GM21576 (cell line): ENCODE results near the gene CLIC5.

Experiments used
- ATAC-seq: cut with Tn5 transposase; IDR thresholded peaks from one replicate; pipeline ENCODE4 v1.9.1; 2021; ENCODE audit warnings: mild to moderate bottlenecking, moderate library complexity; ENCODE audit not compliant: unreplicated experiment

Gene CLIC5

GRCh38 chr6:45966797-45967196, 48.9 kb downstream of the CLIC5 start:
- ATAC-seq, result no peak

GRCh38 chr6:45966340-45966739, 49.3 kb downstream of the CLIC5 start:
- no peak for ATAC-seq

DNA sequence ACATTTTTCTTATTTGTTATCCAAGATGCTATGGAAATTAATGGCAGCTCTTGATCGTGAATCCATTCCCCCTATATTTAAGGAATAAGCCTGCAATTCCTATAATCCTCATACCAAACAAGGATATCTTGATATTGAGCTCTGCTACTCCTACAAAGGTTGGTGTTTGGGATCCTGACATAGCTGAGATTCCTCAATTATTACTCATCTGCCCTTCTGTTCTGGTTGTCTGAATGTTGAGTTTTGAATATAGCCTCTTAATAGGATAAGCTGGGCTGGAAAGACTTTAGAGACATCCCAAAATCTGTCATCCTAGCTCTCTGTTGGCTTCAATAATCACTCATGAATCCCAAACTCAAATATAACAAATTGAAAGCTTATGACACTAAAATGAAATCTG, 49.9 kb downstream of the CLIC5 start:
- ATAC-seq, result no peak

DNA sequence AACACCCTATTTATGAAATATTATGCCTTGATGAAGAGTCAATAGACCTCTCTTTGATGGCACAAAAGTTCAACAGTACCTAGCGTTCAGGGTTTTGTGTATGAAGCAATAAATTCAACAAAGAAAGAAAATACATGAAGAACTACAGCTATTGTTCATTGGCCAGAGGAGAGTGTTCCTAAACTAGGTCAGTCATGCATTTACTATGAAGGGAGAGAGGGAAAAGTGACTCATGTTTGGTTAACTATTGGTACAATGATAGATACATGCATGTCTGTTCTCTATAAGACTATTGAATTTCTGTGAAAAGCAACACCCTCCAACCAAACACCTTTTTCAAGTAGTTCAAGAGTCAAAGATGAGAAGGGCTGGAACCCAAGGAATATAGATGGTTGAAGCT, 50.7 kb downstream of the CLIC5 start:
- ATAC-seq, result no peak

DNA sequence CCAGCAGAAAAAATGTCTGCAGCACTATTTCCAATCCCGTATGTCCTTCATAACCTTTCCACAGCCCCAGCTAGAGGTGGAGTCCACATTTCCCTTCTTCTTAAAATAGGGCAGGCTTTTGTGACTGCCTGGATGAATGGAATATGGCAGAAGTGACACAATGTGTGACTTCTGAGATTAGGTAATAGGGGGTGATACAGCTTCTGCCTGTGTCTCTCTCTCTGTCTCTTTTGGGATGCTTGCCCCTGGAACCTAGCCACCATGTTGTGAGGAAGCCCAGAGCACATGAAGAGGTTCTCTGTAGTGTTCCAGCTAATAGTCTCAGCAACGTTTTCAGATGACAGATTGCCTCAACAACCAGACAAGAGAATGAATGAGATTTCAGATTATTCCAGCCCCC, 51.4 kb downstream of the CLIC5 start:
- ATAC-seq, result no peak

DNA sequence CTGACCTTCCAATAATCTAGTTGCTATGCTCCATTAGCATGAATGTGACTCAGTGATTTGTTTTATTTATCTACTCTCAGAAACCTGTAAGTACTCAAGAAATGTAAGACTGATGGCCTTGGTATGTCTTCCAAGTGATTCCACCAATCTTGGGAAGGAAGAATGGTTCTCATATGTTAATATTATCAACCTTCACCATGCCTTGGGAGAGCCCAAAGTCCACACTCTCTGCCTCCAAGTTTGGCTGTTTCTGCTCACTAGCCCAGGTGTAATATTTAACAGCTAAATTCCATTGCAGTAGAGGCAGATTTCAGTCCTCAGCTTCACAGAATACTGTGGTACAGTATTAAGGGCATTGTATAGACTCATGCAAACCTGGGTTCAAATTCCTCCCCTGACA, 51.8 kb downstream of the CLIC5 start:
- ATAC-seq, result no peak

DNA sequence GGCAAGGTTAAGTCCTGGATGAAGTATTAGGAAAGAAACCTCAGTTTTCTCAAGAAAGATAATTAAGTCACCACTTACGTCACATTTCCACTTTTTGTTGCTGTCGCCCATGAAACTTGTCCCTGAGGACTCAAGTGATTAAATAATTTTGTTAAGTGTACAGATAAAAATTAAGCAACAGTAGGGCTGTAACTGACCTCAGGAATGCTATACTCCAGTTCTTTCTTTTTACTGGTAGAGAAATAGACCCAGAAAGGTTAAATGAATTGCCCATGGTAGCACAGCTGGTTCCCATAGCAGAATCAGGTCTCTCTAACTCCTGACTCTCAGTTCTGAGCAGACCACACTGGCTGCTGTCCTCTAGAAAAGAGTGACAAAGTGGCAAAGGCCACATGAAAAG, 54.5 kb downstream of the CLIC5 start:
- ATAC-seq, result no peak

GRCh38 chr6:45959534-45960145, 56.0 kb downstream of the CLIC5 start:
- no peak for ATAC-seq

- ATAC-seq, result no peak
These were observed 59.0 kb downstream of the CLIC5 start for GRCh38 chr6:45956663-45957062.

DNA sequence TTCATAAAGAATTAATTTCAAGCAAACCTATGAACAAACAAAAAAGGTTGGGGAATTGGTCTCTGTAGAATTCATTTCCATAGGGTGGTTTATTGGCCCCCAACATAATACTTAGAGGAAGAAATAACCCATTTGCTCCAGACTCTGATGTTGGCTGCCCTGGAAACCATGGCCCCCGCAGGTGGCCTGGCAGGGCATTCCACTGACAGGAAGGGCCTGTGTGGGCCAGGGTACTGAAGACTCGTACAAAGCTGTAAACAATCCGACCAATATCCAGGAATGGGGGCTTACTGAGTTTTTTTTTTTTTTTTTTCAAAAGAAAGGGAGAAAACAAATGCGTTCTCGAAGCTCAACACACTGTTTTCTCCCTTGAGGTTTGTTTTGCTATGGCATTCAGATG, 59.5 kb downstream of the CLIC5 start:
- ATAC-seq, result no peak

DNA sequence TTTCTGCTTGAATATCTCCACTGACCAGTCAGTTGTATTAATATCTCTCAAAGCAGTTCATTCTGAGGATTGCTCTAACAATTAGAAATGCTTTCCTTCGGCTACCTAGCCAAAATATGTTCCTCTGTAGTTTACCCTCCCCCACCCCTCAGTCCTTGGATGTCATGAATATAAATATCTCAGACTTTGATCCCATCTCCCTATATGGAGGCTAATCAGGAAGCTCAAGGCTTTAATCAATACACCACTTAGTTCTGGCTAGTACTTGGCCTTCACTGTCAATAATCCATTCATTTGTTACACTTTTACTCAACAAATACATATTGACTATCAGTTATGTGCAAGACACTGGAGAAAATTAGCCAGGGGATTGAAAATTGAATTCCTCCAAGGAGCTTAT, 60.1 kb downstream of the CLIC5 start:
- no peak for ATAC-seq

GRCh38 chr6:45952546-45952945, 63.1 kb downstream of the CLIC5 start:
- no peak for ATAC-seq

DNA sequence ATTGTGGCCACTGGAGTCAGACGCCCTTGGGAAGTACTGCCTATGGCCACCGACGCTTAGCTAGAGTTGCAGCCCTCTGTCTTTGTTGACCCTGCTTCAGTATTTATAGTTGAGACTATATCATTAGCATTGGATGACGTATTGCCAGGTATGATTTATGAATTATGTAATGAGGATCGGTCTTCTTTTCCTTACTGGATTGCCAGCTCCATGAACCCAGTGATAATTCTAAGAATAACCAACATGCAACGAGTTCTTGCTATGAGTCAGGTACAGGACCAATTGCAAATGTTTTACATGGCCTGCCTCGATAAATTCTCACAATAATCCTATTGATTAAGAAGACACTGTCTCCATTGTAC, 63.5 kb downstream of the CLIC5 start:
- ATAC-seq, result no peak

DNA sequence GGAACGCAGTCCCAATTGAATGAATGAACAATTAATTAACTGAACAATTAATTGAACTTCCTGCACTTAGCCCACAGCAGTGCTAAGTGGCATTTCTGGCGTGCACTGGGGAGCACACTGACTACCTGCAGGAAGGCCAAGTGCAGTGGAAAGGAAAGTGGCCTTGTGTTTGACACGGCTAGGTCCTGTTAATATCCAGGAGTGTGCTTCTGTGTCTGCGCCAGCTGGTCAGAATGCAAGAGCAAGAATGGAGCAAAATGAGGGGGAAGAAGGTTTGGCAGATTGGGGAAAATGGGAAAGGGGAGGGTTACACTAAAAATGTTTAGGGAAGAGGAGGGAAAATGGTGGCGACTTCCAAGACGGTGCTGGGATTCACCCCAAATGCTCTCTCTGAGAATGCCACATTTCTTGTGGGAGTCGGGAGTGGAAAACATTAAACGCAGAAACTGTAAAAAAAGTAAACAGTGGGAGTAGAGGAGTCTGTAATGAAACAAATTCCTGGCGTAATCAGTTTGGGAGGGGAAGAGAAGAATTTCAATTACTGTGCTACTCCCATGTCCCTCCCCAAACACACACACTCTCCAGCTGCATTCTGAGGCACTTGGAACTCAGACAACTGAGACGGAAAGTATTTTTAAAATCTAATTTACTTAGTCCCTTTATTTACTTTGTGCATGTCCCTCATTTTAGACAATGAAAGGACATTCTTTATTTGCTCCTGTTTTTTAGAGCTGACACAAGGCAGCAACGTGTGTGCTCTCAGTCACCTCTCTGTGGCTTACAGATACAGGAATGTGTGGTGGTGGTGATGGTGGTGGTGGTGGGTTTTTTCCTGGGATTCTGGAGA, 64.1 kb downstream of the CLIC5 start:
- no peak for ATAC-seq

DNA sequence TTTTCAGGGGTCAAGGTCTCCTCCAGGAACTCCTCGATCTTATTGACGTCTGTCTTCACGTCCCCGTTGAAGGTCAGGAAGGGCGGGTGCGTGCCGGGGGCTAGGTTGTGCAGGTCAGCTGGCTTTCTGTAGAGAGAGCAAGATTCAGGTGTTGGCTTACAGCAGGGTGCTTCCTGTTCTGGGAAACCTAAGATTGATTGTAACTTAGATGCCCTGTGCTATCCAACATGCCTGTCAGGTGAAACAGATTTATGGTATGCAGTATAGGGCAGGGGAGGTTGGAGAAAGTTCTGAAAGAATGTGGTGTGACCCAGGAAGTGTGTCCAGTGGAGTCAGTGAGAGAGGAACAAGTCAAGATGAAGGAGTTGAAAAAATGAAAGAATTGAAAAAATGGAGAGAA, 66.4 kb downstream of the CLIC5 start:
- ATAC-seq, result no peak

- no peak for ATAC-seq
These were observed 67.9 kb downstream of the CLIC5 start for GRCh38 chr6:45947807-45948206.

DNA sequence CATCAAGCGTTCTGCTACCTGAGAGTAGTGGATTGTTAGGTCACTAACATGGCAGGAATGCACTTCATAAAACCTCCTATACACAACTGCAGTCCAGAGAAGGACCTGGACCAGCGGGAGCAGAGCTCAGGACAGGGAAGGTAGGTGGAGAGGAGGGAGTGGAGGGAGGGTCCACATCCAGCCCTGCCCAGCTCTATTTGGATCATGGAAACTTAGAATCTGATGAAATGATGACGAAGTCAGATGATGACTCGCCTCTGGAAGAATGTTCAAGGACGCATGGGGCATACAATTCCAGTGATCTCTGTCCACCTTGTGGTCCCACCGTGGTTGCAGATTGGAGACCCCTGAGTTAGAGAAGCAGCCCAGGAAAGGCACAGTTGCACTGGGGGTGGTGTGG, 68.8 kb downstream of the CLIC5 start:
- no peak for ATAC-seq

DNA sequence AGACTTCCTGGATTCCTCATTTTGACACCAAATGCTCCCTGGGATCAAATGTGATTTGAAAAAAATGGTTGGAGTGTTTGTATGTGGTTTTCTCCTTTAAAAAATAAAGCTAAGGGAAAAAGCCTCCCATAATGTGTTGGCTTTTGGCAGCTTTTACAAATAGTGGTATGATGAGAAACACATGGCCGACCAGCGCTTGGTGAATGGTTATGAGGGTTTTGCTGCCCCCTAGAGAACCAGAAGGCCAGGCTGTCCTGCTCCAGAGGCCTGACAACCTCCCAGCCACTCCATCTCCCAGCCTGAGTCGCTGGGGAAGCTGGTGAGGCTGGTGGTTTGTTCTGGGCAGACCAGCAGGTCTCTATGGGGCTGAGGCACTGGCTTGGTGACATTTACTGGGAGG, 69.3 kb downstream of the CLIC5 start:
- ATAC-seq, result no peak

- ATAC-seq, result no peak
These were observed 72.7 kb downstream of the CLIC5 start for GRCh38 chr6:45942953-45943352.

DNA sequence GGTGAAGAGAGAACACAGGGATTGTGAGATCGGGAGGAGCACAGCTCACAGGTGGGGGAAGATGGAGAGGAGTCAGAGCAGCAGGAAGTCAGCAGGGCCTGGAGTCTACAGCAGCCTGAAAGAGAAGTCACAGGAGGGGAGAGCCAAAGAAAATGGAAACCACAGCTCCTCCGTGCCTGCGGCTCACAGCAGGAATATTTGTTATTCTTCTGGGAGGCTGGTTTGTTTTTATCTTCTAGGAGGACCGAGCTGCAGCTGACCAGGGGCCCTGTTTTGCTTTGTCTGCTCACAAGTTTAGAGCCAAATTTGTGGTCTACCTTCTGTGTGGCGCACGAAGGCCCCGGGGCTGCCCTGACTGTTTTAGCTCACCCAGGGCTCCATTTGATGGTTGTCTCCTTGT, 81.8 kb downstream of the CLIC5 start:
- no peak for ATAC-seq

GRCh38 chr6:45931232-45931631, 84.4 kb downstream of the CLIC5 start:
- ATAC-seq, result no peak

DNA sequence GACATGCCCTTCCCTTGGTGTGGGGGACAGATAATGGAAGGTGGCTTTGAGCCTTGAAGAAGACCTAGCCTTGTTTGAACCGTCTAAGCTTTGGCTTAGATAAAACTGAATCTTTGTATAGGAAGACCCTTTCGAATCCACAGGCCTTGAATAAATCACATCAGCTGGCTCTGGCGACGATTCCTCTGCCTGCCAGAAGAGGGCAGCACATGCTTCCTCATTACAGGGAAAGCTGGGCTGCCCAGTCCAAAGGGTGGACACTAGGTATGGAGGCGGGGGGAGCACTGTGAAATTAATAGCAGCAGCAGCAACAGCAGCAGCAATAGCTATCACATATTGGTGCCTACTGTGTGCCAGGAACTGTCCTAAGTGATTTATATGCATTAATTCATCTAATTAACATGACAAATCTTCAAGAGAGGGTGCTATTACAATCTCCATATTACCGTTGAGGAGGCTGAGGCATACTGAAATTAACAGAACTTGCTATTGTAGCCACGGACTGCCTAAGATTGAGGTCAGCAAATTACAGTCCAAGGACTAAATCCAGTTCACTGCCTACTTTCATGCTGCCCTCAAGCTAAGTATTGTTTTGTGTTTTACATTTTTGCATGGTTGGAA, 85.1 kb downstream of the CLIC5 start:
- ATAC-seq, result no peak
